Endothelial cell of hepatic sinusoid (primary cell): ENCODE results near the gene RNF169.

Source experiments
- in situ Hi-C: cut with HindIII; loops from 2 replicates; pipeline ENCODE4 v1.10.0; 2017; ENCODE audit warnings: low sequenced_read_pairs

The RNF169 gene, protein sequence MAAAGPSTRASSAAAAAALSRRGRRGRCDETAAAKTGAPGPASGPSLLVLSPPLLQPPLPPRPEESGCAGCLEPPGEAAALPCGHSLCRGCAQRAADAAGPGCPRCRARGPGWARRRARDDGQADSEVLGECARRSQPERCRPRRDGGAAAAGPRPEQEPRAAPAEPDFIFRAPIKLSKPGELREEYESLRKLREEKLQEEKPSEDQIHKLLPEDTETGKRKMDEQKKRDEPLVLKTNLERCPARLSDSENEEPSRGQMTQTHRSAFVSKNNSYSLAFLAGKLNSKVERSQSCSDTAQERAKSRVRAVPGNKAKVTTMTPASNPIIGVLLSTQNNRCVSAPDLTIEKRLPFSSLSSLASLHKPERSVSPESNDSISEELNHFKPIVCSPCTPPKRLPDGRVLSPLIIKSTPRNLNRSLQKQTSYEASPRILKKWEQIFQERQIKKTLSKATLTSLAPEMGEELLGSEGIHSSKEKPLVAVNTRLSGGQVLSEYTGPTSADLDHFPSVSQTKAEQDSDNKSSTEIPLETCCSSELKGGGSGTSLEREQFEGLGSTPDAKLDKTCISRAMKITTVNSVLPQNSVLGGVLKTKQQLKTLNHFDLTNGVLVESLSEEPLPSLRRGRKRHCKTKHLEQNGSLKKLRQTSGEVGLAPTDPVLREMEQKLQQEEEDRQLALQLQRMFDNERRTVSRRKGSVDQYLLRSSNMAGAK

DNA sequence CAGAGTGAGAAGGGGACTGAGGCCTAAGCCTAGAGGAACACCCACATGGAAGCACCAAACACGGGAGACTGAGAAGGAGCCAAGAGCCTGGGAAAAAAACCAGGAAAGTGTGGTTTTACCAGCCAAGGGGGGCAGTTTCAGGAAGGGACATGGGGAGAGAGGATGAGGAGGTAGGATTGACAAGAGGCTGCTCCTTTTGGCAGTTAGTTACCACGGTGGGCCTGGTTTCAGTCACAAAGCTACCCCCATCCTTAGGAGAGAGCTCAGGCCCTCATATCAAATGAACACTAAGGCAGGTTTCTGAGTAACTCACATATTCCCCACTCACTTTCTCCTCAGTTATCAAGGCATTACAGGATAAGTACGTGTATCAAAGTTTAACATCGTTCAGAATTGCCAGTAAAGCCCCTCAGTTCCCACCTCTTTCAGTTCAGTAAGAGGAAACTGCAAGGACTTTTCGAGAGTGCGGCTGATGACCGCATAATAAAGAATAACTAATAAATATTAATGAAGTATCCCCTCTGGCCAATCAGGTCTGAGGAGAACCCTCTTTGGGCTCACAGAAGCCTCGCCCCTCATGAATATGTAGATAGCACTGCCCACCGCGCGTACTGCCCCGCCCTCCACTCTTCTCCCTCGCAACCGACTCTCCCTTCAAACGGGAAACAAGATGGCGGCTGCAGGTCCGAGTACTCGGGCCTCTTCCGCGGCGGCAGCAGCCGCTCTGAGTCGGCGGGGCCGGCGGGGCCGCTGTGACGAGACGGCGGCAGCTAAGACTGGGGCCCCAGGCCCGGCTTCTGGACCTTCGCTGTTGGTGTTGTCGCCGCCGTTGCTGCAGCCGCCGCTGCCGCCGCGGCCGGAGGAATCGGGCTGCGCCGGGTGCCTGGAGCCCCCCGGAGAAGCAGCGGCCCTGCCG is at the start of gene RNF169:
RNF169 (plus strand) TSS at position 639 of the 916 bp plus-strand sequence; CDS start at position 671, 32 bp downstream.
- in situ Hi-C loops: no loop called here

DNA sequence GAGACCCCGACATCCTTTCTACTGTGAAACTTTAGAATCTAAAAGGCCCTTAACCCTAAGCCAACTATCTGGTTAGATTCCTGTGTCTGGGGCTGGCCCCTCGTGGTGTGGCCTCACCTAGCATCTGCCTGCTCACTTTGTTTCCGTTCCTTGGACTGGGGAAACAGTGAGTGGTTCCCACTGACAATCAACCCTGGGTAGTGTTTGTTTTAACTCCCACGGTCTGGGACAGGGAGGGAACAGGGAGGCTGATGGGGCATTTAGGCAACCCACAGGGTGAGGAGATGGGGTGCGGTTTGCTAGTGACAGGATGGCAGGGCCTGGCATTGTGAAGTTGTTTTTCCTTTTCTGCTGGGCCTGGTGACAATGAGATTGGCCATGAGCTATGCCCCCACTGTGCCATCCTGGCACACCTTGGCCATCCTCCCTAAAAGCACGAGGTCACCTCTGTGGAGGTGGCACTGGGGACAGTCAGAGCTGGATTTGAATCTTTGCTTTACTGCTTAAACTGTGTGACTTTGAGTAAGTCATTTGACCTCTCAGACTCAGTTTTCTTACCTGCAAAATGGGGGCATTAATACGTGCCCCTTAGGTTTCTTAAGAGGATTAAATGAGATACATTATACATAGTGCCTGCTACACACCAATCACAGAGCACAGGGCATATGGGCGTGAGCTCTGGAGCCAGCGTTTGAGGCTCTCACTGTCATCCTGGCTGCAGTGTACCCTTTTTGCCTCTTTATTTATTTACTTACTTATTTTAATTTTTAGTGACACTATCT is 48.8 kb upstream of the RNF169 start:
- in situ Hi-C loops: no loop called here

DNA sequence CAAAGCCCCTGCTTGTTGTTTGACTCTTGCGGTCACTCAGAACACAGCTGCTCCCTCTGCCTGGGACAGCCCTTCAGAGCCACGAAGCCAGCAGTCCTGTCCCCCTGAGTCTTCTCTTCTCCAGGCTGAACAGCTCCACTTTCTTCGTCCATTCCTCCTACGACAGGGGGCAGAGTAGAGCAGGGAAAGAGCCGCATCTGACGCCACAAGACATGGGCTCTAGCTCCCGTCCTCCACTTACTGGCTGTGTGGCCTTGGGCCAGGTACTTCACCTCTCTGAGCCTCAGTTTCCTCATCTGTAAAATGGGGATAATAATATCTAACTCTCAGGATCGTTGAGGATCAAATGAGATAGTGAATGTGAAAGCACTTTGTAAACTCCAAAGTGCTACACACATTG is 47.3 kb upstream of the RNF169 start:
- in situ Hi-C loops: no loop called here

DNA sequence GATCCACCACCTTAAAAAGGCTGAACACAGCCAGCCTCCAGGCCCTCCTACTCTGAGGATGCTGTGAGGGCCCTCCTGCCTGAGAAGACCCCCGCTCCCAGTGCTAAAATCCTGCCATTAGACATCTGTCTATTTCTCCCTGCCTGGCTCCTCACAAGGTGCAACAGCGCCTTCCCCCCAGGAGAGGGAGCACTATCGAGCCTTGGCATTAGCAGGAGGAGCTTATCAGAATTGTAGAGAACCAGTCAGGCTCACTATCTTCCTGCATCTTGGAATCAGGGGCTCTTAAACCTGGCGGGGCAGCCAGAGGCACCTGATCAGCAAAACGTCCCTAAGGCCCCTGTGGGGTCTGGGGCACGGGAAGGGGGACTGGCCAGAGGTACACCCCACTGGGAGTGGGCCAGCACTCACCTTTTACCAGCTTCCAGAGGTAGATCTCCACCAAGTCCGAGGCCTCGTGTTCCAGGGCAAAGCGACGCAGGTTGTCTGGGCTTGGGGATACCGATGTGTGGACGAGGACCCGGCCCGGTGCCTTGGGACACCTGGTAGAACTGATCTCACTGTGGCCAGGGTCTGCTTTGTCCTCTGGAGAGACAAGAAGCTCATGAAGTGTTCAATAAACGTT is 46.2 kb upstream of the RNF169 start:
- in situ Hi-C loops: no loop called here

DNA sequence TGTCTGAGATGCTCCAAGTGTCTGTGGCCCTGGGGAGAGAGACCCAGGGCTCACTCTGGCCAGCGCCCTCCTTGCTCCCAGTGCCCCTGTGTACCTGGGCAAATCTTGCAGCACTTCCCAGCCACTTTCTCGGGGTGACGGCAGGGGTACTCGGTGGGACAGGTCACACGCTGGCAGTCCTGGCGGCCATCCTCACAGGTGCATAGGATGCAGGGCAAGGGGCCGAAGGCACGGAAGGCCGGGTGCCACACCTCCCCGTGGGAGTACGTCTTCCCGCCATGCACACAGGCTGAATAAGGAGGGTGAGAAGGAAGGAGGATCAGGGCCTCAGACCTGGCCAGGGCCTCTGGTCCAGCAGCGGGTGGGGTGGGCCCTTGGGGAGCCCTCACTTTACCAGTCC is 45.4 kb upstream of the RNF169 start:
- in situ Hi-C loops: no loop called here

DNA sequence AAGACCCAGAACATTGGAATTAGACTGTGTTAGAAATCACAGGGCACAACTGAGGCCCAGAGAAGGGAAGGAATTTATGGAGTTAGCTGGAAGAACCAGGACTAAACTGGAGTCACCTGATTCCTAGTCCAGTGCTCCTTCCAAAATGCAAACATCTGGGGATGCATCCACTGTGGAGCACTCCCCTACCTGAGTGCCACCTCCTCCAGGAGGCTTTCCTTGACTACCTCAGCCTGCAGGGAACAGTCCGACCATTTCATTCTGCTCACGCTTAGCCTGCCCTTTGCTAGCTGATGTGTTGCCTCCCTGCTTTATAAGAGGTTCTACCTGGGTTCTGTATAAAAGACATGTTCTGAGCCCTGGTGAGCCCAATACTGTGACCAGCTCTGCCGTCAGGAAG is 41.5 kb upstream of the RNF169 start:
- in situ Hi-C loops: no loop called here

DNA sequence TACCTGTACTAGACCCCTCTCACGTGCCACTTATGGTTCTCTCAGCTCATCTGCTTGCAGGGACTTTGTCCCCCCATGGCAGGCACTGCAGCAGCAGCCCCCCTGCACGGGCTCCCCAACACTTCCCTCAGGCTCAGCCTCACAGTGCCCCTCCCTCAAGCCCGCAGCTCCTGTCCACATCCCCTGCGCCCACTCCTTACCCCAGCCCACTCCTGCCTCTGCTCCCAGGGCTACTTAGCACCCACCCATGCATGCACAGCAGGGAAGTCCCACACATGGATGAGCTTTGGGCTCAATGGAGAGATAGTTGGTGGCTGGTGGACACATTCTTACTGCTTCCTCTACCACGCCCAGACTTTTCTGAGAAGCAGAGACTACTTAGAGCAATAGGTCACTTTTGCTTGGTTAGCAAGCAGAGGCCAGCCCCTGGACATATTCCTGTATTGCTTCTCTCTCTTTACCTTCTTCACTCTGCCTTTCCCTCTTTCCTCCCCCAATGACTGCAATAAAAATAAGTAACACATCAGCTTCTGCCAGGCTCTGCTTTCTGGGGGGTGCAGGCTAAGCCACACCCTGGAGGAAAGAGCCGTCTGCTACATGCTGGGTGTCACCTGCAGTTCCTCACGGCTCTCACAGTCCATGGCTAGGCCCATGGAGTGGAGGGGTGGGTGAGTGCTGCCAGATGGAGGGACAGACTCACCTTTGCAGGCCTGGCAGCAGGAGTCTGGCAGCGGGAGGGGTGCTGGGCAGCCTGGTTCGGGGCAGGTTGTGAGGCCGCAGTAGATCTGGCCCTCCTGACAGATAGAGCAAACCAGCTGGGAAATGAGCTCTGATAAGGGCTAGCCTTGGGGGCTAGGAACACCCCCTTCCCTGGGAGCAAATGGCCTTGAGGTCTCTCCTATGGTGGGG is 40.8 kb upstream of the RNF169 start:
- in situ Hi-C loops: no loop called here

DNA sequence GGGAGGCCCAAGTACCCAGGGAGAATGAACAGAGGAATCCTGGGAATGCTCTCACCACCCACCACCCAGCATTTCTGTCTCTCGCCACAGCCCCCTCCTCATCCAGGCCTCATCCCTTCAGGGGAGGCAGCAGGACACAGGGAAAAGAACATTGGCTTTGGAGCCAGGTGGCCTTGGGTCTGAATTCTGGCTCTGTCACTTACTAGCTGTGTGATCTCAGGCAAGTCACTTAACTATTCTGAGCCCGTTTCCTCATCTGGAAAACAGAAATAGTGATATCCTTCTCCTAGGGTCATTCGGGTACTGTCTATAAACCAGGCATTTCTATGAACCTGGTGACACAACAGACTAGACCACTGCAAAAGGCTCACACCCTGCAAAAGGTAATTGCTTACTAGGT is 39.5 kb upstream of the RNF169 start:
- in situ Hi-C loops: no loop called here

DNA sequence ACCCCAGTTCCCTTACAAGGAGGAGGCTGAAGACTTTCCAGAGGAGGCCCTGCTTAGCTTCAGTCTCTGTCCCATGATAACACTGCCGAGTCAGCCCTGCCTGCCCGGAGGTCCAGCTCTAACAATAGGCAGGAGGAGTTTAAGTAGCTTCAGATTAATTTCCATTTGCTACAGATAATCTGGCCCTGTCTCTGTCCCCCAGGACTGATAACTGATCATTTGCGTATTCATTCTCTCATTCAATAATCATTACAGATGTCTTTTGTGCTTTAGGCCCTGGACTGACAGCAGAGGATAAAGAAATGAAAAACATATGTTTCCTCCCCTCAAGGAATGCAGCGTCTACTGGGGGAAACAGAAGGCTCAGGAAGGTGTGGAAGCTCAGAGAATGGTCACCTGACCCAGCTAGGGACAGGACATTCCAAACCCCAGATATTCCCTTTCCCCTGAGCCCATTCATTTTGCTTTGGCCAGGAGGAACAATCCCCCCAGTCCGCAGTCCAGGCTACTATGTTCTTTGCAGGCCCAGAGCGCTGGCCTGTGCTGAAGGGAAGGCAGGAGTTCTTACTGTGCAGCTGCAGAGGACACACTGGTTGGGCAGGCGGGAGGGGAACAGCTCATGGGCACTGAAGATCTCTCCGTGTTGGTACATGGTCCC is 38.2 kb upstream of the RNF169 start:
- in situ Hi-C loops: no loop called here

DNA sequence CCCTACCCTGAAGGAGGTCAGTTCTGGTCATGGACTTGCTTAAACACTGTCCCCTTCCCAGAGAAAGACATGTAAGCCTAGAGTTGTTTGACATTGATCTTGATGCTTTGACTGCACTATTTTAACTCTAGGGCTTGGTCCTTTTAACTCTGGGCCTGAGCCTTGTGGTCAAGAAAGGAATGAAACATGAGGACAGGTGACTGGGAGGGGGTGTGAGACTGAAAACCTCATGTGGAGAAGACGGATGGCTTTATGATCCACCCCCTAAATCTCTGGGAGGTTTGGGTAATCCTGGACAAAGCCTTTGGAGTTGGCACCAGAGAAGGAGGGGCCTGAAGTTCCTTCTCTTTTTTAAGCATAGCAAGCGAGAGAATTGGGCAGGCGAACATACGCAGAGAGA is 35.0 kb upstream of the RNF169 start:
- in situ Hi-C loops: no loop called here

DNA sequence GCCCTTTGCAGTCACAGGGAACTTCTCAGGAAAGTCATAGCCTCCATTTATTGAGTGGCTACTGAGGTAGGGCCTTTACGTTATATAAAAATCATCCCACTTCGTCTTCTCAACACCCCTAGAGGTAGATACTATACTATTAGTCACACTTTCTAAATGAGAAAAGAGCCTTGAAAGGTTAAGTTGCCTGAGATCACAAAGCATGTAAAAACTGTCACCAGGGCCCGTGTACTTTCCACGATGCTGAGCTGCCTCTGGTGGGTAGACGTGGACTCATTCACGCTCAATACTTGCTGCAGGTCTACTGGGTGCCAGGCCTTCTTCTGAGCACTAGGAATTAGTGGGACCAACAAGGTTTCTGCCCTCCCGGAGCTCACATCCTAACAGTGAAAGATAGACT is 33.7 kb upstream of the RNF169 start:
- in situ Hi-C loops: no loop called here

DNA sequence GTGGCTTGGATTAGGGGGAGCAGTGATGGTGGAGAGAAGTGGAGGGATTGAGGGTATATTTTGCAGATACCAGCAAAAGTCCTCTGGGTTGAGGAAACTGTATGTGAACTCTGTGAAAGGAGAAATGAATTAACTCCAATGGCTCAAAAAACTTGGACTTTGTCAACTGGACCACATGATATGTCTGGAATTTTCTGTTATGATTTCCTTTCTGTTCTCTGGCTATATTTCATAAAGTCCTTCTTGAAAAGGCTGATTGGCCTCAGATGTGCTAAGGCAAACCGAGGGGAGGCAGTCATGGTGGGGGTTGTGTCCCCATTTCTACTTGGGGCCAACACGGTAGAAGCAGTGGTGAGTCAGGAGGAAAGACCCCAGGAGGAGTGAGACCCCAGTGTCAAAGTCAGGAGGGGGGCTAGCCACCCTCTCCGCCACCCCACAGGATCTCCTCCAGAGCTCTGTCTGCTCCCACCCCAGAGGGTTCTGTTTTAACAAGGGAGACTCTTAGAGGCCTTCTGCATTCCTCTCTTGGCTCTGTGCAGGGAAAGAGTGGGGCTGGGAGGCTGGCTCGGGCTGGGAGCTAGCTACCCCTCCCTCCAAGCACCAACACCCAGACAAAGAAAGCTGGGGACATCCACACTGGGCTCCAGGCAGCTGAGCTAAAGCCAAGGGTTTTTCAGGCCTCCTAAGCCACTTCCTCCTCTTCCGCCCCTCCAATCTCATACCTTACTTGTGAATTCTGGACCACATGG is 31.3 kb upstream of the RNF169 start:
- in situ Hi-C loops: no loop called here

DNA sequence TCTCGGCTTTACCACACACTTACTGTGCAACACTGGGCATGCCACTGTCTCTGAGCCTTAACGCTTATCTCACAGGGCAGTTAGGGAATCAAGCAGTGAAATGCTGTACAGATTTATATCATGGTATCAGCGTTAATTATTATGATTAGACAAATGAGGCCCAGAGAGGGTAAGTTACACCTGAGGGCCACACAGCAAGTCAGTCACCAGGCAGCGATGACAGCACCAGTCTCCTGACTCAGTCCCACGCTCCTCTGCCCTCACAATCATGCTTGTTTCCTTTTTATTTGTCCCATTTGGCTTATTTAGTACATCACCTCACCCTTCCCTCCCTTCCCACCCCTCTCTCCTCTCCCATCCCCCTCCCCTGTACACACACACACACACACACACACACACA is 29.6 kb upstream of the RNF169 start:
- in situ Hi-C loops: no loop called here

DNA sequence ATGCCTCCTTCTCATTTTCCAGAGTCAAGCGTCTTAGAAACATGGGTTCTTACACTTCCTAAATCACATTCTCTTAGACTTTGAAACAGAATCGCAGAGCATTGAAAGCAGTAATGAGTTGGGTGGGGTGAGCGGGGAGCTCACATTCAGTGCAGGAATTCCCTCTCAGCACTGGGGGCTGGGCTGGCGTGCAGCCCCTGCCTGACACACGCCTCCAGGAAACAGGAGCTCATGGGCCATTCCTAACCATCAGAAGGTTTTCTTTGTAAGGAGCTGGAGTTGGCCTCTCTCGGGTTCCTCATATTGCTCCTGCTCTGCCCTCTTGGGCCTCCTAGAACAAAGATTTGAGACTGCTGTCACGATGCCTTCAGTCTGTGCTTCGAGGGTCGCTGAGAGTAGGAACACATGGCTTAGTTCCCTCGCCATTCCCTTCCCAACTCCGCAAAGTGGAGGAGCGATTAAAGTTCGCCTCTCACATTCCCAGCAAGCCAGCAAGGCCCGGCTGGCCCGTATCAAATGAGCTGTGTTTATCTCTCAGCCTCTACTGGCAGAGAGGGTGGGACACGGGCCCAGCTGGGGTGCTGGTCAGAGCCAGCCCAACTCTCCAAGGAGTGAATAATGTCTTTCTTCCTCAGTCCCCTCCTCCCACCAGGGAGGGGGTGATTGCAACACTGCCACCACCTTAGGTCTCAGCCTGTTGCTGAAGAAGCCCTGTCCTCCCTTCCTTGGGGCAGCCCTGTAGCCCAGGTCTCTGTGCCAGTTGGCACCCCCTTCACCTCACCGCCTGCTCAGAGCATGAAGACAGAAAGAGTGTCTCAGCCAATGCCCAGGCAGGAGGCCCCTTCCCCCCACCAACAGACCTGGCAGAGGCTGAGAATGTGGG is 27.8 kb upstream of the RNF169 start:
- in situ Hi-C loops: loop anchor here (10.0 kb wide), 1 partner anchor 116 kb away; no protein-coding TSS in a partner anchor

DNA sequence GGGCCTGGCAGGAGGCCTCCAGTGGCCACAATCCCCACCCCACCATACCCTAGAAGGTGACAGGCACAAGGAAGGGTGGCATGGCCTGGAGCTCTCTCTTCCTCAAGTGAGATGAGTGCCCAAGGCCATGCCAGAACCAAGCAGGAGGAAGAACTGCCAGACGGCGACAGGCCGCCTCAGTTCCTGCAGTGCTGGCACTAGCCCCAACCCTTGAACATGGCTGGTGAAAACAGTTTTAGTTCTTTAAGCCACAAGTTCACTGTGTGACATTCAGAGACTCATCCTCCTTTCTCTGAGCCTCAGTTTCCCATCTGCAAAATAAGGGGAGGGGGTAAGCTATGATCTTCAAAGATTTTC is 27.2 kb upstream of the RNF169 start:
- in situ Hi-C loops: loop anchor here (10.0 kb wide), 1 partner anchor 117 kb away; no protein-coding TSS in a partner anchor

DNA sequence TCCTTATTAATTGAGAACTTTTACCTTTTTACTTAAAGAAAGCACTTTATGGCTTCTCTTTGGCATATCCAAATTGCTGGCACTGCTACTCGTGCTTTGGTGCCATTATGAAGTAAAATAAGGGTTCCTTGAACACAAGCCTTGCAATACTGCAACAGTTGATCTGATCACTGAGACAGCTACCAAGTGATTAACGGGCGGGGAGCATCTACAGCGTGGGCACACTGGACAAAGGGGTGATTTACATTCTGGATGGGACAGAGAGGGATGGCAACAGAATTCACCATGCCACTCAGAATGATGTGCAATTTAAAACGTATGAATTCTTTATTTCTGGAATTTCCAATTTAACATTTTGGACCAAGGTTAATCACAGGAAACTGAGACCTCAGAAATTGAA is 25.1 kb upstream of the RNF169 start:
- in situ Hi-C loops: loop anchor here (10.0 kb wide), 1 partner anchor 119 kb away; no protein-coding TSS in a partner anchor

DNA sequence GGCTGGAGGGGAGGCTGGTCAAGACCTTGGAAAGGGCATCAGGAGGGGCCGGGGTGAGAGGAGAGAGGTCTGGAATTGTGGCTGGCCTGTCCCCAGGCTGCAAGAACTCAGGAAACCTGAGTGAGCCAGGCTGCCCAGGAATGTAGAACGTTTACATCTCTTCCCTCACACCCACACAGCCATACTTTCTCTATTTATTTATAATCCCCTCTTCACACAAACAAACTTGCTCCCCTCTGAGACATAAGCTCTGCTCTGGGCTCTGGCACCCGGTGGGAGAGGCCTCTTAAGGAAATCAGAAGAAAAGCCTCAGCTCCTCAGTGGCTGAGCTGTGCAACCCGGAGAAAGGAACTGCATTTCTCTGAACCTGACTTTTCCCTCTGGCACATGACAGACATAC is 22.9 kb upstream of the RNF169 start:
- in situ Hi-C loops: loop anchor here (10.0 kb wide), 1 partner anchor 121 kb away; no protein-coding TSS in a partner anchor
